SU-DHL-6 (cell line): Measurements from ENCODE around the gene SF1.

ENCODE experiments used
- H2AFZ ChIP-seq: fragments of 200-600 bp; sonication (generic); 2 replicates; pipeline ENCODE4 v1.6.1; 2014; ENCODE audit warnings: low read depth, mild to moderate bottlenecking, moderate library complexity, mixed read lengths, antibody characterized with exemption, low read length; ENCODE audit not compliant: severe bottlenecking
- H3F3A ChIP-seq: fragments of 200-600 bp; shearing (Covaris generic); 2 replicates; pipeline ENCODE4 v1.6.0; 2016; ENCODE audit warnings: antibody characterized with exemption, mild to moderate bottlenecking; ENCODE audit not compliant: insufficient read depth
- H3K27ac ChIP-seq: fragments of 200-600 bp; sonication (generic); 2 replicates; pipeline ENCODE4 v1.5.1; 2016; ENCODE audit warnings: low read depth, mild to moderate bottlenecking, low read length, moderate library complexity, mixed read lengths
- H3K27me3 ChIP-seq: fragments of 200-600 bp; sonication (generic), shearing (Covaris generic); 2 replicates; pipeline ENCODE4 v1.6.0; 2014; ENCODE audit warnings: mild to moderate bottlenecking, low read length
- H3K36me3 ChIP-seq: fragments of 200-600 bp; sonication (generic); 2 replicates; pipeline ENCODE4 v1.6.1; 2014; ENCODE audit warnings: mild to moderate bottlenecking, low read length, mixed read lengths
- H3K4me2 ChIP-seq: fragments of 300-600, 200-600 bp; shearing (Covaris generic), sonication (generic); 2 replicates; pipeline ENCODE4 v1.6.0; 2014; ENCODE audit warnings: low read length, low read depth, mild to moderate bottlenecking; ENCODE audit not compliant: poor library complexity, severe bottlenecking
- H3K4me3 ChIP-seq: fragments of 200-600 bp; sonication (generic); 2 replicates; pipeline ENCODE4 v1.5.1; 2014; ENCODE audit warnings: antibody characterized with exemption, low read length, mild to moderate bottlenecking, mixed read lengths; ENCODE audit not compliant: insufficient read depth, poor library complexity, severe bottlenecking
- H3K79me2 ChIP-seq: fragments of 200-600 bp; sonication (generic); 2 replicates; pipeline ENCODE4 v1.6.1; 2014; ENCODE audit warnings: mild to moderate bottlenecking, low read length, moderate library complexity; ENCODE audit not compliant: insufficient read depth
- H3K9ac ChIP-seq: fragments of 200-600 bp; sonication (generic); 2 replicates; pipeline ENCODE4 v1.7.0; 2014; ENCODE audit warnings: mild to moderate bottlenecking, low read length
- H3K9me2 ChIP-seq: fragments of 200-600 bp; sonication (generic); replicated peaks from 2 replicates; pipeline ENCODE4 v1.6.1; 2014; ENCODE audit warnings: low read length; ENCODE audit not compliant: insufficient read depth
- H3K9me3 ChIP-seq: fragments of 200-600 bp; sonication (generic); 2 replicates; pipeline ENCODE4 v1.6.1; 2014; ENCODE audit warnings: low read length, mixed read lengths; ENCODE audit not compliant: insufficient read depth
- H4K20me1 ChIP-seq: fragments of 200-600 bp; sonication (generic); 2 replicates; pipeline ENCODE4 v1.6.1; 2014; ENCODE audit warnings: low read depth, mild to moderate bottlenecking, antibody characterized with exemption, low read length, moderate library complexity, mixed read lengths
- CTCF ChIP-seq: fragments of 200-600 bp; sonication (generic); IDR thresholded peaks from one replicate; pipeline ENCODE4 v1.5.1; 2017; ENCODE audit warnings: antibody characterized with exemption, mild to moderate bottlenecking, low read length, moderate library complexity; ENCODE audit not compliant: insufficient read depth, poor library complexity, severe bottlenecking
- EZH2phosphoT487 ChIP-seq: fragments of 200-600 bp; sonication (generic), shearing (Covaris generic); conservative IDR thresholded peaks from 2 replicates; pipeline ENCODE4 v1.6.1; 2018; ENCODE audit warnings: mild to moderate bottlenecking, antibody characterized with exemption, low read length, moderate library complexity, mixed read lengths

SF1 gene

GRCh38 chr11:64796757-64797541 is 18.6 kb upstream of the SF1 start:
- Histone ChIP-seq H4K20me1 (no peaks in the 10 kb centered on the region), H3K36me3 (no peaks in the 10 kb centered on the region), H3K4me3 (no peak overlapping the region), H2AFZ (no peak overlapping the region), H3K79me2 (no peaks in the 10 kb centered on the region), H3K27me3 (no peaks in the 10 kb centered on the region), H3K4me2 (no peak overlapping the region), H3K9me3 (no peaks in the 10 kb centered on the region), H3K9ac (no peak overlapping the region), H3F3A (0 out of 2 replicates have a peak, but pooled peaks cover 5% of the 10 kb centered on the region), H3K27ac (no peak overlapping the region), H3K9me2 (no peaks in the 10 kb centered on the region)
- no peak for TF ChIP-seq EZH2phosphoT487
- TF ChIP-seq CTCF = no peak

- Histone ChIP-seq H3K36me3 (no peaks in the 10 kb centered on the region), H3K4me2 (no peak overlapping the region), H3K9me2 (no peaks in the 10 kb centered on the region), H3K4me3 (no peak overlapping the region), H3K27ac (no peak overlapping the region), H3K79me2 (no peaks in the 10 kb centered on the region), H2AFZ (no peak overlapping the region), H3F3A (0 out of 2 replicates have a peak, but pooled peaks cover 1% of the 10 kb centered on the region), H3K9me3 (no peaks in the 10 kb centered on the region), H3K9ac (no peak overlapping the region), H4K20me1 (no peaks in the 10 kb centered on the region), H3K27me3 (no peaks in the 10 kb centered on the region)
- TF ChIP-seq EZH2phosphoT487 (no peak), CTCF (no peak)
Observed at GRCh38 chr11:64796047-64796756, 17.9 kb upstream of the SF1 start.

- no peak overlapping the region for H2AFZ ChIP-seq
- no peak overlapping the region for H3K4me3 ChIP-seq
- no peaks in the 10 kb centered on the region for H3K9me2 ChIP-seq
- no peaks in the 10 kb centered on the region for H3K9me3 ChIP-seq
- H3K79me2 ChIP-seq = no peaks in the 10 kb centered on the region
- H3K4me2 ChIP-seq = no peak overlapping the region
- H3K9ac ChIP-seq = no peak overlapping the region
- no peaks in the 10 kb centered on the region for H3K27me3 ChIP-seq
- no peaks in the 10 kb centered on the region for H3K36me3 ChIP-seq
- H3F3A ChIP-seq = no peaks in the 10 kb centered on the region
- H4K20me1 ChIP-seq = no peaks in the 10 kb centered on the region
- no peak overlapping the region for H3K27ac ChIP-seq
- TF ChIP-seq EZH2phosphoT487 = no peak
- TF ChIP-seq CTCF = no peak
Observed at GRCh38 chr11:64794526-64794925, 16.2 kb upstream of the SF1 start.
